Measurements from ENCODE around the gene NEURL1B. TPM values are rescaled to one million over a fixed set of nuclear protein-coding genes. Genes with fewer than 3 reads are reported as not detected.

Gene NEURL1B
- total RNA-seq, 6 experiments from 2014 or later = 2.0 to 8.6 (median 7.1) TPM

DNA sequence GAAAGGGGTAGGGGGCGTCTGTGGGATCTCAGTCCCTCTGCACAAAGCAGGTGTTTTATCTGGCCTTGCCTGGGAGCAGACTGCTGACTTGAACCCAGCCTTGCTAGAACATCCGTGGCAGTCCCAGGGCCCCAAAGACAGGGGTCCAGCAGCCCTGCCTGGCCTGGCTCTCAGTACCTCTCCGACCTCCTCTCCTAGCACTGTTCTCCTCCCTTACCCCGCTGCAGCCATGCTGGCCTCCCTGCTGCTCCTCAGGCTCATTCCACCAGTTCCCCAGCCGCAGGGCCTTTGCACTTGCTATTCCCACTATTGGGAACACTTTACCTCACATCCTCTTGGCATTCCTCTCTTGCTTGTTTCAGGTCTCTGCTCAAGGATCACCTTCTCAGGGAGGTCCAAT is 84.7 kb downstream of the NEURL1B start:
- no peak overlapping the region for H3K4me3 Mint-ChIP-seq
- peaks cover 4% of the 10 kb centered on the region for H3K27me3 Mint-ChIP-seq (ENCODE audit: insufficient read depth)
- H3K36me3 Mint-ChIP-seq (ENCODE audit: low read depth) = no peaks in the 10 kb centered on the region

DNA sequence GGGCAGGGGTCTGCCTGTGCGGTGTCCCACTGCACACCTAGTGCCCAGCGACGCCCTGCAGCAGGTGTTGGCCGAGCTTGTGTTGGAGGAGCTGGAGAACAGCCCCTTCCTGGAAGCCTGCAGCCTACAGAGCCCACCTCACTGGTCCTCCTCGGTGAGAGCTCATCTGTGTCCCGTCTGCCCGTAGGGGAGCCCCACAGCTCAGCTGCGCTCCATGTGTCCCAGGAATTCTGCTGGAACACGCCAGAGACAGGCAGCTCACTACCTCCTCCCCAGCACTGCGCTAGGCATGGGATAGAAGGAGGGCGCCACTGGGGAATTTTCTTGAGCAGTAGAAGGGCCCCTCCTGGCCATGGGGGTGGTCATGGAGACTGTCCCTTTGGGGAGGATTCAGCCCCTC is 85.9 kb downstream of the NEURL1B start:
- Mint-ChIP-seq H3K4me1 (ENCODE audit: low read depth) (peaks cover 14% of the 10 kb centered on the region), H3K36me3 (ENCODE audit: low read depth) (no peaks in the 10 kb centered on the region), H3K27ac (no peak overlapping the region), H3K9me3 (no peaks in the 10 kb centered on the region), H3K27me3 (ENCODE audit: insufficient read depth) (peaks cover 4% of the 10 kb centered on the region), H3K4me3 (no peak overlapping the region)
- TF ChIP-seq, protein P1, sequence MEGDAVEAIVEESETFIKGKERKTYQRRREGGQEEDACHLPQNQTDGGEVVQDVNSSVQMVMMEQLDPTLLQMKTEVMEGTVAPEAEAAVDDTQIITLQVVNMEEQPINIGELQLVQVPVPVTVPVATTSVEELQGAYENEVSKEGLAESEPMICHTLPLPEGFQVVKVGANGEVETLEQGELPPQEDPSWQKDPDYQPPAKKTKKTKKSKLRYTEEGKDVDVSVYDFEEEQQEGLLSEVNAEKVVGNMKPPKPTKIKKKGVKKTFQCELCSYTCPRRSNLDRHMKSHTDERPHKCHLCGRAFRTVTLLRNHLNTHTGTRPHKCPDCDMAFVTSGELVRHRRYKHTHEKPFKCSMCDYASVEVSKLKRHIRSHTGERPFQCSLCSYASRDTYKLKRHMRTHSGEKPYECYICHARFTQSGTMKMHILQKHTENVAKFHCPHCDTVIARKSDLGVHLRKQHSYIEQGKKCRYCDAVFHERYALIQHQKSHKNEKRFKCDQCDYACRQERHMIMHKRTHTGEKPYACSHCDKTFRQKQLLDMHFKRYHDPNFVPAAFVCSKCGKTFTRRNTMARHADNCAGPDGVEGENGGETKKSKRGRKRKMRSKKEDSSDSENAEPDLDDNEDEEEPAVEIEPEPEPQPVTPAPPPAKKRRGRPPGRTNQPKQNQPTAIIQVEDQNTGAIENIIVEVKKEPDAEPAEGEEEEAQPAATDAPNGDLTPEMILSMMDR (IDR thresholded peaks at IDR 0.05) = no peak
- DNase-seq = no peak

More for the DNA sequence above, 84.7 kb downstream of the NEURL1B start:
- Mint-ChIP-seq H3K9me3 (no peaks in the 10 kb centered on the region), H3K27ac (no peak overlapping the region), H3K4me1 (ENCODE audit: low read depth) (peaks cover 12% of the 10 kb centered on the region; the same call in 1 of the 2 replicates)
- TF ChIP-seq, protein P1 (IDR thresholded peaks at IDR 0.05) = no peak
- DNase-seq = no peak

DNA sequence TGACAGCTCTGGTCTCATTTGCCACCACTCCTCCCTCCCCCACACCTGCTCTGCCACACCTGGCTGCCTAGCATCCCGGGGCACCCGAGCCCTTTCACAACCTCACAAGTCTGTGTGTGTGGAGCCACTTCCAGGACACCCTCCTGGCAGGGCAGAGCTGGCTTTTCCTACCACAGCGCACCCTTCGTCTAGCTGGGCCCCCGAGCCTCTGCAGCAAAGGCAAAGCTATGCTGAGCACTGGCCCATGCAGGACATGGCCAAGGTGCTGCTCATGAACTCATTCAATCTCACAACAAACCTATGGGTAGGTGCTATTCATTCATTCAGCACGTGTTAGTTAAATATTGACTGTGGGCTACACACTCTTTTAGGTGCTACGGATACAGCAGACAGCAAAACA is 86.5 kb downstream of the NEURL1B start:
- Mint-ChIP-seq H3K36me3 (ENCODE audit: low read depth) (no peaks in the 10 kb centered on the region), H3K4me1 (ENCODE audit: low read depth) (peaks cover 11% of the 10 kb centered on the region), H3K9me3 (no peaks in the 10 kb centered on the region), H3K27ac (no peak overlapping the region), H3K27me3 (ENCODE audit: insufficient read depth) (peaks cover 4% of the 10 kb centered on the region), H3K4me3 (no peak overlapping the region)
- DNase-seq = no peak
- TF ChIP-seq, protein P1 (IDR thresholded peaks at IDR 0.05) = no peak

DNA sequence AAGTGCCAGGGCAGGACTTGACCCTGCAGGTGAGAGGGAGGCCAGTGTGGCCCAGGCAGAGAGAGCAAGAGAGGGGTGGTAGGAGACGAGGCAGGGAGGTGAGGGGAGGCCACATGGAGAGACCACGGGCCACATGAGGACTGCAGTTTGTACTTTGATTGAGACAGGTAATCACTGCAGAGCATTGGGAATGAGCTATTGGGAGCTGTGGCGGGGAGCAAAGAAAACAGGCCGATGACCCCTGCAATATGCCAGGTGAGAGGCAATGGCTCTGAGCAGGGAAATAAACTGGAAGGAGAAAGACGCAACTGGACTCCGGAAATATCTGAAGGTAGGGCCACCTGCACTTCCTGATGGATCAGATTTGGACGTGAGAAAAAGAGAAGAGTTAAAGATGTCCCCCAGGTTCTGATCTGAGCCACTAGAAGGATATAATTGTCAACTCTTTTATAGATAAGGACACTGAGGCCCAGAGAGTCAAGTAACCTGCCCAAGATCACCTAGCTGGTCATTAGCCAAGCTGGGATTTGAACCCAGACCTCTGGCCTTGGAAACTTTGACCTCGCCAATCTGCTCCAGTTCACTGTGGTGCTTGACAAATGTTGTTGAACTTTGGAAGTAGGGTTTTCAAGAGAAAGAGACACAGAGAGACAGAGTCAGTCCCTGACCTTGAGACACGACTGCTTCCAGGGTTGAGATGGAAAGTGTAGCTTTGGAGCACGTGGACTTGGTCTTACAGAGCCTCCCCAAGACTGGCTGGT is 87.6 kb downstream of the NEURL1B start:
- H3K27me3 Mint-ChIP-seq (ENCODE audit: insufficient read depth) = peaks cover 3% of the 10 kb centered on the region
- TF ChIP-seq, protein P1 (IDR thresholded peaks at IDR 0.05) = no peak
- H3K36me3 Mint-ChIP-seq (ENCODE audit: low read depth) = no peaks in the 10 kb centered on the region
- peaks cover 21% of the 10 kb centered on the region for H3K4me1 Mint-ChIP-seq (ENCODE audit: low read depth)
- no peaks in the 10 kb centered on the region for H3K9me3 Mint-ChIP-seq
- H3K27ac Mint-ChIP-seq = no peak overlapping the region
- no peak for DNase-seq
- no peak overlapping the region for H3K4me3 Mint-ChIP-seq

DNA sequence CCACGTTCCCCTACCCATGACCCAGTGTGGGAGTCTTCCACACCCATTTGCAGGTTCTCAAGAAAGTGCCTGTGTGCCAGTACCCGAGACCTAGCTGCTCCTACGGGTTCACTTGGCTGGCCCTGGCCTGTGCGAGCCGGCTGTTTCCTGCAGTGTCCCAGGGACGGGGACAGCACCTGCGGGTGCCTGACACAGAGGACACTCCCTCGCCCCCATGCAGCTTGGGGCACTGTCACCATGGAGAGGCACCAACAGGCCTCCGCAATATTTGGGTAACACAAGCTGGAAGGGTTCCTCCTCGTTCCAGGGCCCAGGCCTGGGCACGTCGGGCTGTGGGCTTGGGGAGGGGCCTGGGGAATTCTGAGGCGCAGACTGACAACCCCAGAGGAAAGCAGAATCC is 88.5 kb downstream of the NEURL1B start:
- peaks cover 30% of the 10 kb centered on the region for H3K4me1 Mint-ChIP-seq (ENCODE audit: low read depth)
- peaks cover 3% of the 10 kb centered on the region for H3K27me3 Mint-ChIP-seq (ENCODE audit: insufficient read depth)
- no peak overlapping the region for H3K27ac Mint-ChIP-seq
- no peaks in the 10 kb centered on the region for H3K9me3 Mint-ChIP-seq
- TF ChIP-seq, protein P1 (IDR thresholded peaks at IDR 0.05) = no peak
- DNase-seq = no peak
- H3K36me3 Mint-ChIP-seq (ENCODE audit: low read depth) = no peaks in the 10 kb centered on the region
- no peak overlapping the region for H3K4me3 Mint-ChIP-seq
